Subcutaneous adipose tissue (tissue), 4 donors: ENCODE results near the gene INPP4A. TPM values are rescaled to one million over a fixed set of nuclear protein-coding genes. Genes with fewer than 3 reads are reported as not detected.

ENCODE experiments used
- total RNA-seq, 4 donors: library from RNA; depleted of rRNA; stranded (reverse); fragments of >200 nt; gene quantifications; one replicate each; pipeline ENCODE4 v1.1.0, GENCODE V29; 2016
- TF ChIP-seq, protein P1 (sequence below): fragments of 450-650 bp; IDR thresholded peaks from one replicate; pipeline ENCODE4 v1.5.1; 2016; ENCODE audit warnings: low read depth, mild to moderate bottlenecking, control low read depth, antibody characterized with exemption, moderate library complexity

Gene INPP4A
- total RNA-seq, 4 donors from 2014 or later: 18.9 to 38.2 (median 22.0) TPM

- TF ChIP-seq, protein P1, sequence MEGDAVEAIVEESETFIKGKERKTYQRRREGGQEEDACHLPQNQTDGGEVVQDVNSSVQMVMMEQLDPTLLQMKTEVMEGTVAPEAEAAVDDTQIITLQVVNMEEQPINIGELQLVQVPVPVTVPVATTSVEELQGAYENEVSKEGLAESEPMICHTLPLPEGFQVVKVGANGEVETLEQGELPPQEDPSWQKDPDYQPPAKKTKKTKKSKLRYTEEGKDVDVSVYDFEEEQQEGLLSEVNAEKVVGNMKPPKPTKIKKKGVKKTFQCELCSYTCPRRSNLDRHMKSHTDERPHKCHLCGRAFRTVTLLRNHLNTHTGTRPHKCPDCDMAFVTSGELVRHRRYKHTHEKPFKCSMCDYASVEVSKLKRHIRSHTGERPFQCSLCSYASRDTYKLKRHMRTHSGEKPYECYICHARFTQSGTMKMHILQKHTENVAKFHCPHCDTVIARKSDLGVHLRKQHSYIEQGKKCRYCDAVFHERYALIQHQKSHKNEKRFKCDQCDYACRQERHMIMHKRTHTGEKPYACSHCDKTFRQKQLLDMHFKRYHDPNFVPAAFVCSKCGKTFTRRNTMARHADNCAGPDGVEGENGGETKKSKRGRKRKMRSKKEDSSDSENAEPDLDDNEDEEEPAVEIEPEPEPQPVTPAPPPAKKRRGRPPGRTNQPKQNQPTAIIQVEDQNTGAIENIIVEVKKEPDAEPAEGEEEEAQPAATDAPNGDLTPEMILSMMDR: no peak
Observed at GRCh38 chr2:98460573-98461497, 16.2 kb downstream of the INPP4A start.

DNA sequence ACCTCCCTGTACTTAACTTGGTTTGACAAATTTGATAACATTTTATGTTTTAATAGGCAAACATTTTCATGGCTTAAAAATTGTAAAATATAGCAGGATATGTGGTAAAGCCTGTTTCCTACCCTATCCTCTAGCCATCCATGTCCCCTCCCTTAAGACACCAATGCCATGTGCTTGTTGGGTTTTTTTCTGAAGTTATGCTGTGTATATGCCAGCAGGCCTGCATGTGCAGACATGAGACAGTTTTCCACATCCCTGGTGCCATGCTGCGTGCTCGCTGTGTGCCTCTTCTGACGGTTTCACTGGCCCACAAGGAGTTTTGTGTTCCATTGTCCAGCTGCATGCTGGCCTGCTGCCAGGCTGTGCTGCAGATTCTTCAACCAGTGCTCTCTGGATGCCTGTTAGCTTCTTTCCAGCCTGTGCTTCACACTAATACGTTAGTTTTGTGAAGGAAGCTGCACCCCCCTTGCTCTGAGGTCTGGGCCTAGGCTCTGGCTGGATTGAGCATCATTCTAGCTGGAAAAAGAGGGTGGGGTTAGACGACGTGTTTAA, 16.9 kb downstream of the INPP4A start:
- TF ChIP-seq, protein P1: no peak

DNA sequence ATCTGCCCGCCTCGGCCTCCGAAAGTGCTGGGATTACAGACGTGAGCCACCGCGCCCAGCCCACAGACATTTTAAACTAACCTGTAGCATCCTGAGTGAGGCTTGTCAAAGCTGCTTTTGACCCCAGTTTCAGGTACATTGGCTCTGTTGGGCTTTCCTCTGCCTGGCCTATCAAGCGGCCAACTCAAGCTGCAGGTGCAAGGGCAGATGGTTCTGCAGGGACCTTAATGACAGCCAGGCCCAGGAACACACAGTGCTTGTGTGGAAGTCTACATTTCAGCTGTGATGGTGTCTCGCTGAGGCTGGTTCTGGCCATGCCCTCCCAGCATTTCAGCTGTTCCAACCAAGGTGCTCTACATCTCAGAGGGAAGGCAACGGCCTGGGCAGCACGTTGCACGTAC, 18.4 kb downstream of the INPP4A start:
- TF ChIP-seq, protein P1: no peak

DNA sequence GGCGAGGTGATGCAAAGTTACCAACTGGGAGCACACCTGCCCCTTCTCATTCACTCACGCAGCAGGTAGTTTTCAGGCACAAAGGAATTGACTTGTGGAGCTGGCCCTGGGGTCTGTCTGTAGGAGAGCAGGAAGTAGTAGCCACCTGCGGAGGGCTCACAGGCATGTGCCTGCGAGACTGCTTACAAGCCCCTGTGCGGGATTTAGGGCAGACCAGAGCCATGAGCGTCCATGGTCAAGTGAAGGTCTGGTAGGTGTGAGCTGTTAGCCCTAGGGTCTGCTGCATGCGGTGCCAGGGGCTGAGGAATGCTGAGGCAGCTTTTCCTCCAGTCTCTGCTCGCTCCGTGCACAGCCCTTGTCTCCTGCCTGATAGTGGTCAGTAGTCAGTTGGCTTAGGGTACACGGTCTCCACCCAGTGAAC, 18.9 kb downstream of the INPP4A start:
- TF ChIP-seq, protein P1: no peak

DNA sequence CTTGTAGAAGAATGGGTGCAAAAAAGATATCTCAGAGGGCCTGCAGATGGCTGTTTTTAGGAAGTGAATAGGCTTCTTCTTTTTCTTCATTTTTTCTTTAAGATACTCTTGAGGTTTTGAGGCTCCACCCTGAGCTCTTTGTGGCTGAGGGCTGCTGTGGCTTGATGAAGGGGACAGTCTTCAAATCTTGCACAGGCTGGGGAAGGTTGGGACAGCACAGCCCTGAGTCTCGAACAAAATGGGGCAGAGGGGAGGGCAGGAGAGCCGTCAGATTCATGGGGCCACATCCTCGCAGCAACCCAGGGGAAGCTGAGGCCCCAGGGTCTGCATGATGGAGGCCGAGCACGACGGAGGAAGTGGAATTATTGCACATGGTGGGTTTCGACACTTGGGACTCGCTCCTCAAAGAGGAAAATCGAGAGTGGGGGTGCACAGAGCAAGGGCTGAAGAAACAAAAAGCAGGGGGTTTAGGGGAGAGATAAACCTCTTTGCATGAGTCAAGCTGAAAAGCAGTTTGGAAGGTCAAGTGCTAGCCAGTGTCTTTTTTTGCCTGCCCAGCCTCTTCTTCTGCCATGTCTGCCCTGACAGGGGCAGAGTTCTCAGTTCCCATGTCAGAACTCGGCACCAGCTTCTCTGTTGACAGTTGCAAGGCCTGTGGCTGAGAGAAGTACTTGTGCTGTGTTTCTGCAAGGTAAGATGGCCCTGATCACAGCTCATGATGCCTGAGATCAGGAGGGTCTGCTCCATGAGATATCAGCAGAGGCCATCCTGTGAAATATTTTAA, 19.5 kb downstream of the INPP4A start:
- TF ChIP-seq, protein P1: no peak

DNA sequence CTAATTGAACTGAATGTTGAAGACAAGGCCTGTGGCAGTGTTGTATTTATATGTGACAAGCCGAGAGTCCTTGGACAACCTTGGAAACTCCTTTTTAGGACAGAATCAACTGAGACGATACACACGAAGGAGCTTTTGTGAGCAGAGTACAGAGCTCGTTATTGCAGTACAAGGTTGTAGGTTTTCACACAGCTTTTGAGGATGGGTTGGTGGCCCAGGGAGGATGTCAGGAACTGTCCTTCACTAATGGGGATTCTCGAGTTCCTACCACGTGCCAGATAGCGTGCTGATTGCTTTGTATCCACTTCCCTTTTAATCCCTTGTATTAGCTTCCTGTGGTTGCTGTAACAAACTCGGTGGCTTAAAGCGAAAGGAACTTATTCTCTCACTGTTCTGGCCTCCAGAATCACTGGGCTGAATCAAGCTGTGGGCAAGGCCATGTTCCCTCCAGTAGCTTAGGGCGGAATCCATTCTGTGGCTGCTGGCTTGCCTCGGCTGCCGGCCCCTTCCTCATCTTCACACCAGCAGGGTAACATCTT, 20.2 kb downstream of the INPP4A start:
- TF ChIP-seq, protein P1: no peak
